ENCODE results near the gene EPHA1. TPM values are rescaled to one million over a fixed set of nuclear protein-coding genes. Genes with fewer than 3 reads are reported as not detected.
A peak's percentile ranks its signal among the peaks of the same experiment; 100 is the strongest.

Gene EPHA1
- total and polyA plus RNA-seq, 8 donors: 4.7 to 31.9 (median 10.0) TPM

- H3K4me1 ChIP-seq: peaks cover 17 to 19% (median 18%) of the 10 kb centered on the region in 4 donors
- H3K4me3 ChIP-seq: peak overlapping the region; percentile 58 to 82 (median 70)
- intact Hi-C loops (cut with DNase I; ENCODE audit: low total_unique reads): no loop called here
- WGBS, 5 donors: 33 to 45% (median 41%) methylated on average over 15 to 19 of the region's 19 CpGs
- DNase-seq: no peak
- peaks cover 12 to 71% (median 35%) of the 10 kb centered on the region in 3 donors for H3K27me3 ChIP-seq
- TF ChIP-seq, protein P1, sequence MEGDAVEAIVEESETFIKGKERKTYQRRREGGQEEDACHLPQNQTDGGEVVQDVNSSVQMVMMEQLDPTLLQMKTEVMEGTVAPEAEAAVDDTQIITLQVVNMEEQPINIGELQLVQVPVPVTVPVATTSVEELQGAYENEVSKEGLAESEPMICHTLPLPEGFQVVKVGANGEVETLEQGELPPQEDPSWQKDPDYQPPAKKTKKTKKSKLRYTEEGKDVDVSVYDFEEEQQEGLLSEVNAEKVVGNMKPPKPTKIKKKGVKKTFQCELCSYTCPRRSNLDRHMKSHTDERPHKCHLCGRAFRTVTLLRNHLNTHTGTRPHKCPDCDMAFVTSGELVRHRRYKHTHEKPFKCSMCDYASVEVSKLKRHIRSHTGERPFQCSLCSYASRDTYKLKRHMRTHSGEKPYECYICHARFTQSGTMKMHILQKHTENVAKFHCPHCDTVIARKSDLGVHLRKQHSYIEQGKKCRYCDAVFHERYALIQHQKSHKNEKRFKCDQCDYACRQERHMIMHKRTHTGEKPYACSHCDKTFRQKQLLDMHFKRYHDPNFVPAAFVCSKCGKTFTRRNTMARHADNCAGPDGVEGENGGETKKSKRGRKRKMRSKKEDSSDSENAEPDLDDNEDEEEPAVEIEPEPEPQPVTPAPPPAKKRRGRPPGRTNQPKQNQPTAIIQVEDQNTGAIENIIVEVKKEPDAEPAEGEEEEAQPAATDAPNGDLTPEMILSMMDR (IDR thresholded peaks at IDR 0.05): no peak
- TF ChIP-seq POLR2AphosphoS5 (IDR thresholded peaks at IDR 0.05): no peak
- no peak for TF ChIP-seq POLR2A (IDR thresholded peaks at IDR 0.05)
- TF ChIP-seq EP300 (IDR thresholded peaks at IDR 0.05): no peak
- H3K9me3 ChIP-seq: no peaks in the 10 kb centered on the region
- no peak overlapping the region for H3K27ac ChIP-seq
- H3K36me3 ChIP-seq: no peaks in the 10 kb centered on the region
Measured at GRCh38 chr7:143363016-143363937, 45.4 kb downstream of the EPHA1 start.

DNA sequence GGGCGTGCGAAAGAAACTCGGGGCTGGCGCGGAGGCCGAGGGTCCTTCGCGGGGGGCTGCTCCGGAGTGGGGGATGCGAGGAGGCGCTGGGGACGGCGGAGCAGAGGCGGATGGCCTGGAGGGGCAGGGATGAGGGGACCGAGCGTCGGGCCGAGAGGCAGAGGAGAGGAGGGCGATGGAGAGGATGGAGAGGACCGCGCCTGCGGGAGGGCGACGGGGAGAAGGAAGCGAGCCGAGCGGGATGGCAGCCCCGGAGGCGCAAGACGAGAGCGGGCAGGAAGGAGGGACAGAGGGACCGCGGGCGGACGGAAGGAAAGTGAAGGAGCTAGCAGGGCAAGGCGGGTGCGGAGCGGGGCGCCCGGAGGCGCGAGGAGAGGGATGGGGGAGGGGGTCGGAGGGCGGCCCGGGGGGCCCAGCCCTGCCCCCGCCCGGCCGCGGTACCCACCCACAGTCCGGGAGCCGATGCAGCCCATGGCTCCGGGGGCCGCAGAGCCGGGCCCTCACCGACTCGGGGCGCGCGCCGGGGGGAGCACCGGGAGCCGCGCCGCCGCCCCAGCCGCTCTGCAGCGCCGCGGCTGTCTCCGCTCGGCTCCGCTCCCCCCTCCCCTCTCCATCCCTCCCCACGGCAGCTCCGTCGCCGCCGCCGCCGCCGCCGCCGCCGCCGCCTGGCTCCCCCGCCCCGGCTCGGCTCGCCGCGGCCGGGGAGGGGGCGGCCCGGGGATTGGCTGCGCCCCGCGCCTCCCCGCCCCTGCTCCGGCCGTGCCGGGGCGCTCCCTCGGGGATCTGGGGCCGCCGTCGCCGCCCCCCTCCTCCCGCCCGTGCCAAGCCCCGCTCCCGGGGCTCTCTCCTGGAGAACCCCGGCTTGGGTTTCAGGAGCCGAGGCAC, 46.3 kb downstream of the EPHA1 start, which contains the start of gene FAM131B:
Gene FAM131B (minus strand): TSS at position 583 of the 885 bp plus-strand sequence. CDS start 110 bp downstream, at position 473.
- intact Hi-C loops (cut with DNase I; ENCODE audit: low total_unique reads): no loop called here
- Histone ChIP-seq H3K4me3 (peak within 1 kb of the TSS; percentile 58 to 82 (median 70)), H3K4me1 (peaks cover 17 to 19% (median 18%) of the 10 kb centered on the region in 4 donors), H3K36me3 (no peaks in the 10 kb centered on the region), H3K9me3 (no peaks in the 10 kb centered on the region), H3K27me3 (peaks cover 12 to 71% (median 35%) of the 10 kb centered on the region in 3 donors), H3K27ac (peak within 1 kb of the TSS in 1 of 5 donors; percentile 24)
- 0 to 2% (median 1%) methylated on average over 50 to 110 of the region's 112 CpGs for WGBS, 5 donors
- no peak for TF ChIP-seq POLR2AphosphoS5 (IDR thresholded peaks at IDR 0.05)
- TF ChIP-seq POLR2A (IDR thresholded peaks at IDR 0.05): no peak
- TF ChIP-seq EP300 (IDR thresholded peaks at IDR 0.05): no peak
- TF ChIP-seq, protein P1 (IDR thresholded peaks at IDR 0.05): no peak
- peak in 1 of 2 donors; percentile 63 for DNase-seq

DNA sequence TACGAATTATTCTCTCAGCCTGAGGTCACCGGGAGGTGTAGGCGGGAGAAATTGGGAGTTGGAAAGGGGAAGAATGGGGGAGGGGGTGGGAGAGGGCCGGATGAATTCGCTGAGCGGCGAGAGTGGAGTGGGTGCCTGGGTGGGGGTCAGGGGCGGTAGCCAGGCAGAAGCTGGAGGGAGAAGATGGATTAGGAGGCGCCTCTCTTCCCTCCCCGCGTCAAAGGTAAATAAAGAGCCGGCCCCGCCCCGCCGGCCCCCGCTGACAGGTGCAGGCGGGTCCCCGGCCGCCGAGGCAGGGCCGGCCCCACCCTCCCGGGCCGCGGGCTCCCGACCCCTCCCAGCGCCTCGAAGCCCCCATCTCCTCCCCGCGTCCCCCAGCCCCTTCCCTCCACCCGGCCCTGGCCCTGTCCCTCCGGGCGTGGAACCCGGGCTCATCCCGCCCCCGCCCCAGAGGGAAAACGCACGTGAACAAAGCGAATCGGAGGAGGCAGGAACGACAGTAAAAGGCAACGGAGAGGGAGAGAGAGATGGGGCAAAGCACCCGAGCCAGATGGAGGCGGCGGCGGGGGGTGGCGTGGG, 47.0 kb downstream of the EPHA1 start:
- intact Hi-C loops (cut with DNase I; ENCODE audit: low total_unique reads): no loop called here
- Histone ChIP-seq H3K36me3 (no peaks in the 10 kb centered on the region), H3K9me3 (no peaks in the 10 kb centered on the region), H3K4me1 (peaks cover 17 to 19% (median 18%) of the 10 kb centered on the region in 4 donors), H3K4me3 (peak overlapping the region; percentile 58 to 82 (median 70)), H3K27me3 (peaks cover 12 to 66% (median 35%) of the 10 kb centered on the region in 3 donors), H3K27ac (no peak overlapping the region)
- WGBS, 5 donors: 2 to 7% (median 4%) methylated on average over 21 to 46 of the region's 46 CpGs
- TF ChIP-seq, protein P1 (IDR thresholded peaks at IDR 0.05): no peak
- TF ChIP-seq POLR2AphosphoS5 (IDR thresholded peaks at IDR 0.05): no peak
- TF ChIP-seq EP300 (IDR thresholded peaks at IDR 0.05): no peak
- TF ChIP-seq POLR2A (IDR thresholded peaks at IDR 0.05): no peak
- peak in 1 of 2 donors; percentile 35 for DNase-seq
